Measurements from ENCODE around the gene LYRM1.
"Not testable (repeated sequence)": the region's sequence is repeated elsewhere in the genome, so short reads cannot be mapped to it uniquely, and the experiment has no call there.

Gene LYRM1

DNA sequence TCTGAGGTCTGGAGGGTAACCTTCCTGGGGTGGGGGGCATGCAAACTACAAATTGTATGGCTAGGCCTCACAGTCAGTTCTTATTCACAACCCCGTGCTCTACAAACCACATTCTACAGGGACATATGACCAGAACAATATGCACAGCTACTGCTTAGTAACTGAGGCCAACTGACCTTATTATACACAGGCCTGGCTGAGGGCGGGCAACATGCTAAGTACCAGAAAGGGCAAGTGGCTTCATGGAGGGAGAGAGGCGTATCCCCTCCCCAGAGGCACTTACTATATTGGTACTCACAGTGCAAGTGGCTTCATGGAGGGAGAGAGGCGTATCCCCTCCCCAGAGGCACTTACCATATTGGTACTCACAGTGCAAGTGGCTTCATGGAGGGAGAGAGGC, 39.6 kb upstream of the LYRM1 start:
- not testable (repeated sequence) for H3K4me3 ChIP-seq (ENCODE audit: low read length); H3K27ac ChIP-seq (ENCODE audit: low read length); H3K36me3 ChIP-seq (ENCODE audit: control insufficient read depth, insufficient read depth, low read length); DNase-seq (ENCODE audit: low read depth, low spot score); H3K4me1 ChIP-seq (ENCODE audit: control insufficient read depth, insufficient read depth, low read length); H3K9me3 ChIP-seq (ENCODE audit: control insufficient read depth, insufficient read depth, low read length); H3K27me3 ChIP-seq (ENCODE audit: control insufficient read depth, insufficient read depth, low read length)
- WGBS (ENCODE audit: insufficient coverage, insufficient read length) = no CpG with 5 or more reads among the region's 4 CpGs

DNA sequence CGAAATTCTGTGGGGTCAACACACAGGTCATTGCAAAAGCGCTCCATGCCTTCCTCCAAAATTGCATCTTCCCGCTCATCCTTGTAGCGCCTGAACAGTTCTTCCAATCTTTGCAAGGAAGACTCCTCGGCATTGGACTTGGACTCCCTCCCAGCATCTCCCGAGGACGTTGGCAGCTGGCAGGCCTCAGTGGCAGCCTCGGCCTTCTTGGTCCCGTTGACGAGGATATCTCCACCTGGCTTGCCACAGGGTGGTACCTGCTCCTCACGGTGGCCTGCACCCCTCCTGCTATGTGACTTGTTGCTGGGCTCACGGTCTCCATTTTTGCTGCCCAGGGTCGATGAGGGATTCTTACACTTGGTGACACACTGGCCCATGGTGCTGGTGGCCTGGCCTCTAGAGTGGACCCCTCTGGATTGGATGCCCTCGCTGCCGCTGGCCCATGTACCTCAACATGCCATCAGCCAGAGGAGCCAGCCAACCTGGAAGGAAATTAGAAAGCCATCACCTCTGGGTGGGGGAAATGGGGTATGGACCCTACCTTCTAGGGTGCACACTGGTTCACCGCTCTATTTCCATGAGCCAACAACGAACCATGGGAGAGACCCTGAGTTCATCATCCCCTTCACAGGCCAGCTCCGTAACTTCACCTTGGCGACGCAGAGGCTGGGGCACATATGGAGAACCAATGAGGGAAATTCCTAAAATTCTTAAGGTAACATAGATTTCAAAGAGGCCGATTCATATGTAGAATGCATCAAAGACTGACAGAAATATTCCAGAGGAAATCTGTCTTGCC, 38.2 kb upstream of the LYRM1 start:
- Histone ChIP-seq H3K4me1 (ENCODE audit: control insufficient read depth, insufficient read depth, low read length) (peaks cover 5% of the 10 kb centered on the region), H3K27me3 (ENCODE audit: control insufficient read depth, insufficient read depth, low read length) (no peaks in the 10 kb centered on the region), H3K27ac (ENCODE audit: low read length) (no peak overlapping the region), H3K4me3 (ENCODE audit: low read length) (no peak overlapping the region), H3K9me3 (ENCODE audit: control insufficient read depth, insufficient read depth, low read length) (no peaks in the 10 kb centered on the region), H3K36me3 (ENCODE audit: control insufficient read depth, insufficient read depth, low read length) (no peaks in the 10 kb centered on the region)
- DNase-seq (ENCODE audit: low read depth, low spot score) = no peak
- WGBS (ENCODE audit: insufficient coverage, insufficient read length) = no CpG with 5 or more reads among the region's 21 CpGs

DNA sequence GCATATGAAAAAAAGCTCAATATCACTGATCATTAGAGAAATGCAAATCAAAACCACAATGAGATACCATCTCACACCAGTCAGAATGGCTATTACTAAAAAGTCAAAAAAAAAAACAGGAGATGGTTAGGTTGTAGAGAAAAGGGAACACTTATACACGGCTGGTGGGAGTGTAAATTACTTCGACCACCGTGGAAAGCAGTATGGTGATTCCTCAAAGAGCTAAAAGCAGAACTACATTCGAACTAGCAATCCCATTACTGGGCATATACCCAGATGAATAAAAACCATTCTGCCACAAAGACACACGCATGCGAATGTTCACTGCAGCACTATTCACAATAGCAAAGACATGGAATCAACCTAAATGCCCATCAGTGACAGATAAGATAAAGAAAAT, 36.2 kb upstream of the LYRM1 start:
- H3K4me1 ChIP-seq (ENCODE audit: control insufficient read depth, insufficient read depth, low read length); H3K36me3 ChIP-seq (ENCODE audit: control insufficient read depth, insufficient read depth, low read length); H3K27ac ChIP-seq (ENCODE audit: low read length); DNase-seq (ENCODE audit: low read depth, low spot score); H3K4me3 ChIP-seq (ENCODE audit: low read length); H3K27me3 ChIP-seq (ENCODE audit: control insufficient read depth, insufficient read depth, low read length); H3K9me3 ChIP-seq (ENCODE audit: control insufficient read depth, insufficient read depth, low read length): not testable (repeated sequence)
- no CpG with 5 or more reads among the region's 6 CpGs for WGBS (ENCODE audit: insufficient coverage, insufficient read length)

DNA sequence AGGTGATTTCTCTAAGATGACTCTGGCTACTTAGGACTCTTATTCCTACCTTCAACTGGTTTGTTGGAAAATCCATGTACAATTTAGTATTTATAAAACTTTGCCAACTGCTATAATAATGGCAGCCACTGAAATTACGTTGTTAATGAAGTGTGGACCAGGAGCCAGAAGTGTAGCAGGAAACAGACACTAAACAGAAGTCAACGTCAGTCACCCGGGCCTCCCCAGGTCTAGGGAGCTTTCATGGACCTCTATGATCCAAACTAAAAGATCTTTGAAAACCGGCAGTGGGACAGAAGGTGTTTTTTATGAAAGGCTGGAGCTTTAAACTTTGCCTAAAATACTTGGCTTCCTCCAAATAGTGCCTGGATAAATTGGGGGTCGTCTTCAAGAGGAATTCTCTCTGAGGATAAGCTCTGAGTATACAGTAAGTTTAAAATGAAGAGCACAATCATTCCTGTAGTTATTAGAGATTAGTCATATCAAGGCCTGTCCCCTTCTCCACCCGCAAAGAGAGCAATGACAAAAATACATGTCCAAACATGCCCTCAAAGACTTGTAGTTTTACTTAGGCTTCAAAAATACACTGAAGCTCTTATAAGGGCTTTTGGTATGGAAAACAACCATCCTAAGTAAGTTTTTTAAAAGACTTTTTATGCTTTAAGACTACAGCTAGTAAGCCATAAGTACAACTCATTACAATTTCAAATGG, 35.0 kb upstream of the LYRM1 start:
- no CpG with 5 or more reads among the region's 6 CpGs for WGBS (ENCODE audit: insufficient coverage, insufficient read length)
- no peak for DNase-seq (ENCODE audit: low read depth, low spot score)
- no peak overlapping the region for H3K27ac ChIP-seq (ENCODE audit: low read length)

DNA sequence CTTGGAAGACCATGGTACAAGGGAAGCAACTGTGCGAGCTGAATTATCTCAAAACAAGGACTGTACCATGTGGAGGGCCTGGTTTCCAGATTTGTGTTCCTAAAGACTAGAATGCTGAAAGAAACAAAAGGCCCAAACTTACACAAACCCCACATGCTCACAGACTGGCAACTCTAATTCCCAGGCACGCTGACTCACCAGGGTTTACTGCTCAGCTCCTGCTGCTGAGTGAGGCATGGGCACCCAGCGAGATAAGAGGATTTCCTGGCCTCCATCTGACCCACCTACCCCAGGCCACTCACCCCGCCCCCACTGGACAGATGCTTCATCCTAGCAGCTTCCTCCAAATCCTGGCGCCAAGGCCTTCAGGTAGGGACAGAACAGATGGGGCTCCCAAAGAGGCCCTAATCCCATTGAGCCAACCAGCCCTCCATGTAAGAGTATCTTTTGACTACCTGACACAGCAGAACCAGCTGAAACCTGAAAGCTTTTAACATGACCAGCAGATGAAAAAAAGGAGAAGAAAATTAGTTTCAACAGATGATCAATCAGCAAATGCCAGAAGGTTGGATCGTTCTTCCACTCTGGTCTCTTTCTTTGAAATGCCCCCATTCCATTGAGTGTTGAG, 34.3 kb upstream of the LYRM1 start:
- H3K4me1 ChIP-seq (ENCODE audit: control insufficient read depth, insufficient read depth, low read length) = peaks cover 5% of the 10 kb centered on the region
- no peaks in the 10 kb centered on the region for H3K9me3 ChIP-seq (ENCODE audit: control insufficient read depth, insufficient read depth, low read length)
- no peaks in the 10 kb centered on the region for H3K36me3 ChIP-seq (ENCODE audit: control insufficient read depth, insufficient read depth, low read length)
- no peak overlapping the region for H3K4me3 ChIP-seq (ENCODE audit: low read length)
- WGBS (ENCODE audit: insufficient coverage, insufficient read length) = no CpG with 5 or more reads among the region's 6 CpGs
- no peak for DNase-seq (ENCODE audit: low read depth, low spot score)
- no peaks in the 10 kb centered on the region for H3K27me3 ChIP-seq (ENCODE audit: control insufficient read depth, insufficient read depth, low read length)
- H3K27ac ChIP-seq (ENCODE audit: low read length) = no peak overlapping the region

More for the DNA sequence above, 35.0 kb upstream of the LYRM1 start:
- H3K9me3 ChIP-seq (ENCODE audit: control insufficient read depth, insufficient read depth, low read length) = no peaks in the 10 kb centered on the region
- no peak overlapping the region for H3K4me3 ChIP-seq (ENCODE audit: low read length)
- peaks cover 5% of the 10 kb centered on the region for H3K4me1 ChIP-seq (ENCODE audit: control insufficient read depth, insufficient read depth, low read length)
- no peaks in the 10 kb centered on the region for H3K27me3 ChIP-seq (ENCODE audit: control insufficient read depth, insufficient read depth, low read length)
- H3K36me3 ChIP-seq (ENCODE audit: control insufficient read depth, insufficient read depth, low read length) = no peaks in the 10 kb centered on the region

DNA sequence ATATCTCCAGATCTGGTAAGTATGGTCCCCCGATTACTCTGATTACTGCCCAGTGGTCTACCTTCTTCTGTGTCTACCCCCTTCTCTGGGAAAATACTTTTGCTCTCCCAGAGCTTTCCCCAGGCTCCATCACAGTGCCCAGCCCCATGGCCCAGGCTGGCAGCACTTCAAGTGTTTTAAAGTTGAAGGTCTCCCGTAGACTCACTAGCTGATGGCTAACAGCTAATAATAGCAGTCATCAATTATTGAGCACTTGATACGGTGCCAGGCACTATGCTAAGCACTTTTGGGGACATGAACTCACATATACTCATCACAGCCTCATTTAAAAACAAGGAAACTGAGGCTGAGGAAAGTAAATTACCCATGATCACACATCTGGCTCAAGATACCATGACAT, 33.8 kb upstream of the LYRM1 start:
- peaks cover 5% of the 10 kb centered on the region for H3K4me1 ChIP-seq (ENCODE audit: control insufficient read depth, insufficient read depth, low read length)
- H3K27me3 ChIP-seq (ENCODE audit: control insufficient read depth, insufficient read depth, low read length) = no peaks in the 10 kb centered on the region
- no peaks in the 10 kb centered on the region for H3K9me3 ChIP-seq (ENCODE audit: control insufficient read depth, insufficient read depth, low read length)
- no peak for DNase-seq (ENCODE audit: low read depth, low spot score)
- WGBS (ENCODE audit: insufficient coverage, insufficient read length) = no CpG with 5 or more reads among the region's 3 CpGs
- H3K4me3 ChIP-seq (ENCODE audit: low read length) = no peak overlapping the region
- H3K27ac ChIP-seq (ENCODE audit: low read length) = no peak overlapping the region
- H3K36me3 ChIP-seq (ENCODE audit: control insufficient read depth, insufficient read depth, low read length) = no peaks in the 10 kb centered on the region

DNA sequence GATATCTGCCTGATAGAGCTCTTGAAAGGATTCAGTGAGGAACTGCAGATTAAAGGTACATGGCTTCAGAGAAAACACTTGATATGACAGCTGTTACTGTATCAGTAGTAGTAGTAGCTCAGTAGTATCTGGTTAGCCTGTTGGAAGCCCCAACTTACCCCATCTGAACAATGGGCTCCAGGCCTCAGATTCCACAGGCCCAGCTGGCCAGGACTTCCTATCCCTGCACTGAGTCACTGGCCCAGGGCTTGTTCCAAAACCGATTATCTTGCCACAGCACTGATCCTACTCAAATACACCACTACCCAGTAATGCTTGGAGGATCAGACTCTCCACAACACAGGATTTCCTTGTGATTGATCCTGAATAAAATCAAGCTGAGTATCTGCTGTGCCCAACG, 33.0 kb upstream of the LYRM1 start:
- DNase-seq (ENCODE audit: low read depth, low spot score) = no peak
- no peaks in the 10 kb centered on the region for H3K9me3 ChIP-seq (ENCODE audit: control insufficient read depth, insufficient read depth, low read length)
- H3K4me1 ChIP-seq (ENCODE audit: control insufficient read depth, insufficient read depth, low read length) = peaks cover 4% of the 10 kb centered on the region
- no peaks in the 10 kb centered on the region for H3K27me3 ChIP-seq (ENCODE audit: control insufficient read depth, insufficient read depth, low read length)
- no peak overlapping the region for H3K27ac ChIP-seq (ENCODE audit: low read length)
- no peak overlapping the region for H3K4me3 ChIP-seq (ENCODE audit: low read length)
- no peaks in the 10 kb centered on the region for H3K36me3 ChIP-seq (ENCODE audit: control insufficient read depth, insufficient read depth, low read length)
- WGBS (ENCODE audit: insufficient coverage, insufficient read length) = no CpG with 5 or more reads among the region's 2 CpGs

DNA sequence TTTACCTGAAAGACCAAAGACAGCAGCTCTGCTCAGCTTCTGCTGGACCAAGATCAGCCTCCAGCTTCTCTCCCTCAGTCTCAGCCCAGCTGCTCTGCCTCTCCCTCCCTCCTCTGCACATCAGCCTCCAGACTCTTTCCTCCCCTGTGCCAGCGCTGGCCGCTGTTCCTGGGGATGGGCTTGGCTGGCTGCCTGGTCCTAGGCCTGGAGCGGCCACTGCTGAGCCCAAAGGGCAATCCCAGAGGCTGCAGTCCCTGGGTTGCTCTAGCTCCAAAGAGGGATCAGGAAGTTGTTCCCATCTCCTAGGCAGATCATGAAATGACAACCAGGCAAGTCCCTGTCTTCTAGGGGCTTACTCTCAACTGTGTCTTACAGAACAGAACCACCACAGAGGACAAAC, 31.7 kb upstream of the LYRM1 start:
- no peaks in the 10 kb centered on the region for H3K27me3 ChIP-seq (ENCODE audit: control insufficient read depth, insufficient read depth, low read length)
- H3K27ac ChIP-seq (ENCODE audit: low read length) = no peak overlapping the region
- no peaks in the 10 kb centered on the region for H3K36me3 ChIP-seq (ENCODE audit: control insufficient read depth, insufficient read depth, low read length)
- no CpG with 5 or more reads among the region's 3 CpGs for WGBS (ENCODE audit: insufficient coverage, insufficient read length)
- H3K4me3 ChIP-seq (ENCODE audit: low read length) = no peak overlapping the region
- H3K9me3 ChIP-seq (ENCODE audit: control insufficient read depth, insufficient read depth, low read length) = no peaks in the 10 kb centered on the region
- DNase-seq (ENCODE audit: low read depth, low spot score) = no peak
- H3K4me1 ChIP-seq (ENCODE audit: control insufficient read depth, insufficient read depth, low read length) = peaks cover 4% of the 10 kb centered on the region

DNA sequence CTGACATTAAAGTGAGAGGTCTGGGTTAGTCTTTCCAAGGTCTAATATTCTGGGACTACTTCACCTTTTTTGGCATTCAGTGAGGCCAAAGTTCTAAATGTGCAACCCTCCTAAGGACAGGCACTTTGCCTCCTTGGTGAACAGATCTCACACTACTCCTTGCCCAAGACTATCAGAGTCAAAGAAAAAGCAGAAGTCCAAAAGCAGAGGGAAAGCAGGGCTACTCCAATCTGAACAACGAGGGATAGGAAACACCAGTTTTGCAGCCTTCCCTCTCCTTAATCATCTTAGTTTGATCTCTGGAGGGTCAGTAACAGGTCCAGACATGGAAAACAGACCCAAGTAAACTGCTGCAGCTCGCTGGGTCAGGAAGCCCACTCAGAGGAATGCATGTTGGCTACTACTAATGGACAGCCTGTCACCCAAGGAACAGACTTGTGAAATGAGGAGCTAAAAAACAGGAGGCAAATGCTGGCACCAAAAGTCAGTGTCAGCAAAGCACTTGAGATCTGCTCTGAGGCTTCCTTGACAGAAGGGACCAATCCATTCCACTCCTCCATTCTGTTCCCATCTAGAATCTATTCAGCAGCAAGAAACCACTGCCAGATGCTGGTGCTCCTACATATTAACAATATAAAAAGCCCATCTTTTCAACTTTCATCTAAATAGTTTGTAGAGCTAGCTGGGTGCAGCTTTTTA, 30.3 kb upstream of the LYRM1 start:
- peaks cover 4% of the 10 kb centered on the region for H3K4me1 ChIP-seq (ENCODE audit: control insufficient read depth, insufficient read depth, low read length)
- WGBS (ENCODE audit: insufficient coverage, insufficient read length) = no CpG with 5 or more reads among the region's 2 CpGs
- no peak overlapping the region for H3K4me3 ChIP-seq (ENCODE audit: low read length)
- H3K27me3 ChIP-seq (ENCODE audit: control insufficient read depth, insufficient read depth, low read length) = no peaks in the 10 kb centered on the region
- no peak for DNase-seq (ENCODE audit: low read depth, low spot score)
- no peaks in the 10 kb centered on the region for H3K9me3 ChIP-seq (ENCODE audit: control insufficient read depth, insufficient read depth, low read length)
- H3K27ac ChIP-seq (ENCODE audit: low read length) = no peak overlapping the region
- H3K36me3 ChIP-seq (ENCODE audit: control insufficient read depth, insufficient read depth, low read length) = no peaks in the 10 kb centered on the region

DNA sequence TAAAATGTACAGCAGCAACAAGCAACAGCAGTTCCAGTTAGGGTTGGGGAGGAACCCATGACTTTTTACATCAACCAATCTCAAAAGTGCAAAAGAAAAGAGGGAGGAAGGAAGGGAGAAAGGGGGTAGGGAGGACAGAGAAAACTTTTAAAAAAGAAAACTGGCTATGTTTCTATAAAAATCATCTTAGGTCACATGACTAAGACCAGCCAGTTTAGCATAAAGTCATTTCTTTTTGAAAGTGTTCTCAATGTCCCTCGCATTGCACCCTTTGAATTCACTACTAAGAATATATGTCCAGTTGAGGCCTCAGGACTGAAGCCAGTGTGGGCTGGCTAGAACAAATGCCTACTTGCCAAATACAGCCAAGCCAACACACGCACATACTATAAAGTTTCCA, 29.3 kb upstream of the LYRM1 start:
- Histone ChIP-seq H3K4me3 (ENCODE audit: low read length) (no peak overlapping the region), H3K27me3 (ENCODE audit: control insufficient read depth, insufficient read depth, low read length) (no peaks in the 10 kb centered on the region), H3K36me3 (ENCODE audit: control insufficient read depth, insufficient read depth, low read length) (no peaks in the 10 kb centered on the region), H3K9me3 (ENCODE audit: control insufficient read depth, insufficient read depth, low read length) (no peaks in the 10 kb centered on the region), H3K27ac (ENCODE audit: low read length) (no peak overlapping the region), H3K4me1 (ENCODE audit: control insufficient read depth, insufficient read depth, low read length) (peaks cover 1% of the 10 kb centered on the region)
- WGBS (ENCODE audit: insufficient coverage, insufficient read length) = no CpG with 5 or more reads among the region's 2 CpGs
- DNase-seq (ENCODE audit: low read depth, low spot score) = no peak

All from iPS DF 6.9 (cell line).